ENCODE measurements around the gene ATG4D. TPM values are rescaled to one million over a fixed set of nuclear protein-coding genes. Genes with fewer than 3 reads are reported as not detected.
A peak's percentile ranks its signal among the peaks of the same experiment; 100 is the strongest.

Gene ATG4D
- total RNA-seq, 1 donor from 2014 or later: 5.1 TPM

DNA sequence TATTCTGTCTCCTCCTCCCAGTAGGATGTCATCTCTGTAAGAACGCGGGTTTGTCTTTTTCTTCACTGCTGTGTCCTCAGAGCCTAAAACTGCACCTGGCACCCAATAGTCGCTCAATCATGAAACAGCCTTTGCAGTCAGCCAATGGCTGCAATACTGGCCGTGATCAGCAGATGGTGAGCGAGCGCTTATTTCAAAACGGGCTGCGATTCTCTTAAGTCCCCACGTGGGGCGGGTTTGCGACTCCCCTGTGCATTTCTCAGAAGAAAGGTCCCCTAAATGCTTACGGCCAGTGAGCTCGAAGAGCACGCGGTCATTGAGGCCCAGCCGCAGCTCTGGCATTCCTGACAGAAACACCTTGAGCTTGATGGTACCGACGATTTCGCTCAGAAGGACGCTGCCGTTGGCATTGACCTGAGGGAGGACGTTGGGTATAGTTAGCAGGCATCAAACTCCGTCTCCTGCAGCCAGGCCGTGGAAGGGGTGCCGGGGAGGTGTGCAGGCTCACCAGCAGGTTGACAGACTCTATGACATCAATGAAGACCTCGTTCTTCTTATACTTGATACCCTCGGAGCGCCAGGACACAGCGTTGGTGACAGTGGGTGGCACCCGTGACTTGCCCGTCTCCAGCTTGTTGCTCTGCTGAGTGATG lies 37.4 kb downstream of the ATG4D start:
- Histone ChIP-seq H3K27me3 (peaks cover under 1% of the 10 kb centered on the region), H2AFZ (replicated peaks) (no peak overlapping the region), H3K4me3 (no peak overlapping the region), H3K4me2 (no peak overlapping the region), H3K27ac (no peak overlapping the region), H3K79me2 (ENCODE audit: low read depth) (no peaks in the 10 kb centered on the region), H3K4me1 (no peaks in the 10 kb centered on the region), H3K9me3 (ENCODE audit: low read depth) (no peaks in the 10 kb centered on the region), H3K9ac (no peak overlapping the region), H4K20me1 (ENCODE audit: low read depth) (no peaks in the 10 kb centered on the region), H3F3A (ENCODE audit: low read depth) (no peaks in the 10 kb centered on the region), H3K36me3 (no peaks in the 10 kb centered on the region)
- DNase-seq (ENCODE audit: low spot score): peak; percentile 97
- TF ChIP-seq, protein P1, sequence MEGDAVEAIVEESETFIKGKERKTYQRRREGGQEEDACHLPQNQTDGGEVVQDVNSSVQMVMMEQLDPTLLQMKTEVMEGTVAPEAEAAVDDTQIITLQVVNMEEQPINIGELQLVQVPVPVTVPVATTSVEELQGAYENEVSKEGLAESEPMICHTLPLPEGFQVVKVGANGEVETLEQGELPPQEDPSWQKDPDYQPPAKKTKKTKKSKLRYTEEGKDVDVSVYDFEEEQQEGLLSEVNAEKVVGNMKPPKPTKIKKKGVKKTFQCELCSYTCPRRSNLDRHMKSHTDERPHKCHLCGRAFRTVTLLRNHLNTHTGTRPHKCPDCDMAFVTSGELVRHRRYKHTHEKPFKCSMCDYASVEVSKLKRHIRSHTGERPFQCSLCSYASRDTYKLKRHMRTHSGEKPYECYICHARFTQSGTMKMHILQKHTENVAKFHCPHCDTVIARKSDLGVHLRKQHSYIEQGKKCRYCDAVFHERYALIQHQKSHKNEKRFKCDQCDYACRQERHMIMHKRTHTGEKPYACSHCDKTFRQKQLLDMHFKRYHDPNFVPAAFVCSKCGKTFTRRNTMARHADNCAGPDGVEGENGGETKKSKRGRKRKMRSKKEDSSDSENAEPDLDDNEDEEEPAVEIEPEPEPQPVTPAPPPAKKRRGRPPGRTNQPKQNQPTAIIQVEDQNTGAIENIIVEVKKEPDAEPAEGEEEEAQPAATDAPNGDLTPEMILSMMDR (IDR thresholded peaks at IDR 0.05): peak; percentile 94
- TF ChIP-seq EZH2 (IDR thresholded peaks at IDR 0.05): no peak
- no peak for TF ChIP-seq EZH2phosphoT487 (IDR thresholded peaks at IDR 0.05)
- no peaks in the 10 kb centered on the region for H3K36me3 Mint-ChIP-seq
- H3K4me1 Mint-ChIP-seq: peaks cover 9% of the 10 kb centered on the region
- peak overlapping the region; percentile 27 for H3K4me3 Mint-ChIP-seq
- peaks cover 16% of the 10 kb centered on the region for H3K27me3 Mint-ChIP-seq (ENCODE audit: insufficient read depth, low read depth)
- H3K9me3 Mint-ChIP-seq: no peaks in the 10 kb centered on the region
- peak overlapping the region; percentile 31 for H3K27ac Mint-ChIP-seq

DNA sequence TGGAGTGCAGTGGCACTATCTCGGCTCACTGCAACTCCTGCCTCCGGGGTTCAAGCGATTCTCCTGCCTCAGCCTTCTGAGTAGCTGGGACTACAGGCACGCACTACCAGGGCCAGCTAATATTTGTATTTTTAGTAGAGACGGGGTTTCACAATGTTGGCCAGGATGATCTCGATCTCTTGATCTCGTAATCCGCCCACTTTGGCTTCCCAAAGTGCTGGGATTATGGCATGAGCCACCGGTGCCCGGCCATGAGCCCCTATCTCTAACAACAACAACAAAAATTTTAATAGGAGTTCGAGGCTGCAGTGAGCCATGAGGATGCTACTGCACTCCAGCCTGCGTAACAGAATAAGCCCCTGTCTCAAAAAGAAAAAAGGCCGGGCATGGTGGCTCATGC lies 38.4 kb downstream of the ATG4D start:
- no peak overlapping the region for H3K4me2 ChIP-seq
- H3K4me1 Mint-ChIP-seq: peaks cover 6% of the 10 kb centered on the region
- H3K4me3 Mint-ChIP-seq: no peak overlapping the region
- no peaks in the 10 kb centered on the region for H4K20me1 ChIP-seq (ENCODE audit: low read depth)
- TF ChIP-seq, protein P1 (IDR thresholded peaks at IDR 0.05): no peak
- no peak for TF ChIP-seq EZH2phosphoT487 (IDR thresholded peaks at IDR 0.05)
- TF ChIP-seq EZH2 (IDR thresholded peaks at IDR 0.05): no peak
- no peak overlapping the region for H3K27ac Mint-ChIP-seq
- no peaks in the 10 kb centered on the region for H3K9me3 ChIP-seq (ENCODE audit: low read depth)
- peaks cover 19% of the 10 kb centered on the region for H3K27me3 Mint-ChIP-seq (ENCODE audit: insufficient read depth, low read depth)
- H3K27me3 ChIP-seq: peaks cover 10% of the 10 kb centered on the region
- no peak overlapping the region for H2AFZ ChIP-seq (replicated peaks)
- no peak overlapping the region for H3K9ac ChIP-seq
- DNase-seq (ENCODE audit: low spot score): no peak
- no peaks in the 10 kb centered on the region for H3F3A ChIP-seq (ENCODE audit: low read depth)
- no peak overlapping the region for H3K4me3 ChIP-seq
- no peaks in the 10 kb centered on the region for H3K36me3 Mint-ChIP-seq
- no peaks in the 10 kb centered on the region for H3K4me1 ChIP-seq
- H3K9me3 Mint-ChIP-seq: no peaks in the 10 kb centered on the region
- no peaks in the 10 kb centered on the region for H3K36me3 ChIP-seq
- no peaks in the 10 kb centered on the region for H3K79me2 ChIP-seq (ENCODE audit: low read depth)
- no peak overlapping the region for H3K27ac ChIP-seq

DNA sequence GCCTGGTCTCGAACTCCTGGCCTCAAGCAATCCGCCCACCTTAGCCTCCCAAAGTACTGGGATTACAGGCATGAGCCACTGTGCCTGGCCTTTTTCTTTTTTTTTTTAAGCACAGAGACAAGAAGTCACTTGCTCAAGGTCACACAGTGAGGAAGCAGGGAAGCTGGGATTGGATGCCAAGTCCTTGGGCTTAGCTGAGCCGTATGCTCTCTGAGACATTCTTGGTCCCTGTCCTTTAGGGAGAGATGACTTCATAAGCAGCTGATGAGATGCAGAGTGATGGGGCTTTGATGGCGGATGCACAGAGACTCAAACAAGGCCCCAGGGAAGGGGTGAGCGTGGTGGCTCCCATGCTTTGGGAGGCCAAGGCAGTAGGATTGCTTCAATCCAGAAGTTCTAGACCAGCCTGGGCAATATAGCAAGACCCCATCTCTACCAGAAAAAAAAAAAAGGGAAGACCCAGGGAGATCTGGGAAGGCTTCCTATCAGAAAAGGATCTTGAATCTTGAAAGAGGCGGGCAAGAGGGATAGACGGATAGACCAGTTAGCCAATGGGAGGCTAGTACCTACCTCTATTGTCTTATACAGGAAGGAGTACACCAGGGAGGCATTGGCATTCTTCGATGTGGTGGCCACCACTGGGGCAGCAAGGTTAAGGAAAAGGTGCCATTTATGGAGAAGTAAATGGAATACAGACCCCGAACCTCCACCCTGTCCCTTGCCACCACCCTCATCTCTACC lies 39.5 kb downstream of the ATG4D start:
- H4K20me1 ChIP-seq (ENCODE audit: low read depth): no peaks in the 10 kb centered on the region
- Mint-ChIP-seq H3K27ac (no peak overlapping the region), H3K4me1 (peaks cover 5% of the 10 kb centered on the region), H3K9me3 (no peaks in the 10 kb centered on the region), H3K36me3 (no peaks in the 10 kb centered on the region), H3K4me3 (no peak overlapping the region), H3K27me3 (ENCODE audit: insufficient read depth, low read depth) (peaks cover 24% of the 10 kb centered on the region)
- H3K27me3 ChIP-seq: peaks cover 21% of the 10 kb centered on the region
- no peaks in the 10 kb centered on the region for H3K36me3 ChIP-seq
- H3K4me2 ChIP-seq: no peak overlapping the region
- H3K27ac ChIP-seq: no peak overlapping the region
- no peaks in the 10 kb centered on the region for H3F3A ChIP-seq (ENCODE audit: low read depth)
- no peak overlapping the region for H3K4me3 ChIP-seq
- TF ChIP-seq EZH2 (IDR thresholded peaks at IDR 0.05): no peak
- TF ChIP-seq, protein P1 (IDR thresholded peaks at IDR 0.05): no peak
- no peak for TF ChIP-seq EZH2phosphoT487 (IDR thresholded peaks at IDR 0.05)
- no peak for DNase-seq (ENCODE audit: low spot score)
- no peaks in the 10 kb centered on the region for H3K79me2 ChIP-seq (ENCODE audit: low read depth)
- H3K4me1 ChIP-seq: no peaks in the 10 kb centered on the region
- H3K9ac ChIP-seq: no peak overlapping the region
- H2AFZ ChIP-seq (replicated peaks): no peak overlapping the region
- no peaks in the 10 kb centered on the region for H3K9me3 ChIP-seq (ENCODE audit: low read depth)
